Heart left ventricle (tissue), 13 donors: ENCODE data around the gene MUC6.

Experiments
- POLR2A ChIP-seq, 2 donors: fragments of 450-650 bp; IDR thresholded peaks; one replicate each; pipeline ENCODE4 v1.6.1; 2017; ENCODE audit warnings: antibody characterized with exemption in 2 of 2, mild to moderate bottlenecking in 2 of 2, moderate library complexity in 2 of 2
- TF ChIP-seq, protein P1 (sequence below), 12 donors: fragments of 200-600 bp; sonication (generic) in 4 of 12; IDR thresholded peaks; one replicate each; pipeline versions ENCODE4 v1.5.0 to v1.8.0; 2018 to 2022; ENCODE audit warnings: antibody characterized with exemption in 12 of 12, mild to moderate bottlenecking in 5 of 12
- donor health status: ischemic (EF 13 %, LVEDD 7.1; RV severe dilation, severe dysfunction).
- donor health status: DM: no; HTN: yes; CAD: no.
- donor health status: DM: no; HTN: no; CAD: no.
- donor health status: ischemic (EF 25% LVEDD 6.9; RV normal size, moderate dysfunction).
- donor health status: ischemic (EF 25% LVEDD 5.7; RV mildly dilated, moderate dysfunction).
- donor health status: ischemic (EF 35%, LVEDD 5.7; RV mildly dilated, moderate dysfunction).
- donor health status: nonischemic (EF 11% LVEDD 7.7; RV severe dilation, severe dysfunction).
- donor health status: DM: yes; HTN: yes; CAD: no.
- donor health status: PGD.
- donor health status: ischemic (EF 29% LVEDD 5.4; RV normal size, mild dysfunction).
- donor health status: nonischemic (EF 23%, LVEDD 6.1; RV moderate dilation, normal function).

DNA sequence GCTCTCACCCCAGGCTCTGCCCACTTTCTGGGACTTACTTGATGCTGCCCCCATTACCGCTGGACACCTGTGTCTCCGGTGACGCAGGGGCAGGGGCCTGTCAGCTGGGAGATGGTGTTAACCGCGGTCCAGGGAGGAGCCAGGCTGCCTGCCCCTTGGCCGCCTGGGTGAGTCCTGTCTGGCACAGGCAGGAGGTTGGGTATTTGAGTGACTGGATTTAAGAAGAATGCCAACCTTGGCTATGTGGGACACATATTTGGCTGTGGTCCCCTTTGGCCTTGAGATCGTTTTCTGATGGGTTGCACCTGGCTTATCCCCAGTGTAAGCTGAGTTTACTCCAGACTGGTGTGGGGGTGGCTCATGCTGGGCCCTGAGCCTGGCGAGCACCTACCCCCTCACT lies 2.5 kb downstream of the MUC6 start:
- TF ChIP-seq, protein P1, sequence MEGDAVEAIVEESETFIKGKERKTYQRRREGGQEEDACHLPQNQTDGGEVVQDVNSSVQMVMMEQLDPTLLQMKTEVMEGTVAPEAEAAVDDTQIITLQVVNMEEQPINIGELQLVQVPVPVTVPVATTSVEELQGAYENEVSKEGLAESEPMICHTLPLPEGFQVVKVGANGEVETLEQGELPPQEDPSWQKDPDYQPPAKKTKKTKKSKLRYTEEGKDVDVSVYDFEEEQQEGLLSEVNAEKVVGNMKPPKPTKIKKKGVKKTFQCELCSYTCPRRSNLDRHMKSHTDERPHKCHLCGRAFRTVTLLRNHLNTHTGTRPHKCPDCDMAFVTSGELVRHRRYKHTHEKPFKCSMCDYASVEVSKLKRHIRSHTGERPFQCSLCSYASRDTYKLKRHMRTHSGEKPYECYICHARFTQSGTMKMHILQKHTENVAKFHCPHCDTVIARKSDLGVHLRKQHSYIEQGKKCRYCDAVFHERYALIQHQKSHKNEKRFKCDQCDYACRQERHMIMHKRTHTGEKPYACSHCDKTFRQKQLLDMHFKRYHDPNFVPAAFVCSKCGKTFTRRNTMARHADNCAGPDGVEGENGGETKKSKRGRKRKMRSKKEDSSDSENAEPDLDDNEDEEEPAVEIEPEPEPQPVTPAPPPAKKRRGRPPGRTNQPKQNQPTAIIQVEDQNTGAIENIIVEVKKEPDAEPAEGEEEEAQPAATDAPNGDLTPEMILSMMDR (IDR thresholded peaks at IDR 0.05), result no peak
- no peak for TF ChIP-seq POLR2A (IDR thresholded peaks at IDR 0.05)
